K562 (cell line): ENCODE data around the gene MEF2D. TPM values are rescaled to one million over a fixed set of nuclear protein-coding genes. Genes with fewer than 3 reads are reported as not detected.

ENCODE experiments used
- BRD4 ChIP-seq: fragments of 200-600 bp; sonication (generic); IDR thresholded peaks from 2 replicates; pipeline ENCODE4 v1.6.1; 2017; ENCODE audit warnings: inconsistent platforms
- DIDO1 ChIP-seq: fragments of 450-650 bp; IDR thresholded peaks from 2 replicates; pipeline ENCODE4 v1.6.1; 2016; ENCODE audit warnings: low read depth, missing biosample characterization, missing genetic modification characterization
- FOXJ3 ChIP-seq: sonication (generic); formaldehyde crosslinking; IDR thresholded peaks from 2 replicates; pipeline ENCODE4 v1.4.0; 2020; ENCODE audit warnings: mild to moderate bottlenecking, missing genetic modification reagents
- MTA2 ChIP-seq: fragments of 450-650 bp; IDR thresholded peaks from 2 replicates; pipeline ENCODE4 v1.6.1; 2016; ENCODE audit warnings: low read depth
- NCOA1 ChIP-seq: fragments of 450-650 bp; IDR thresholded peaks from 2 replicates; pipeline ENCODE4 v1.6.1; 2016; ENCODE audit warnings: low read depth
- SMC3 ChIP-seq: conservative IDR thresholded peaks from 2 replicates; pipeline ENCODE4 v1.6.1; 2011; ENCODE audit warnings: low read depth, low read length, improper control_type of control experiment; ENCODE audit not compliant: insufficient read depth
- YBX1 ChIP-seq: fragments of 450-650 bp; IDR thresholded peaks from 2 replicates; pipeline ENCODE4 v1.7.1; 2016; ENCODE audit warnings: mild to moderate bottlenecking
- polyA plus RNA-seq, 8 experiments: library from polyadenylated mRNA; depleted of rRNA in 4 of 8; stranded (reverse) in 5 of 8; unstranded in 3 of 8; fragments of >200 nt; fragmentation: Nextera tagmentation in 2 of 8; fragmentation: Illumina TruSeq in 1 of 8; extraction: Ambion mirVana in 2 of 8; extraction: Trizol in 1 of 8; gene quantifications; 2 replicates each; pipeline versions ENCODE4 v1.2.1 to v1.2.3, GENCODE V29; 2011 to 2014; ENCODE audit warnings: inconsistent platforms in 1 of 8, missing spikeins in 1 of 8
- total RNA-seq, 7 experiments: library from RNA; depleted of rRNA in 6 of 7; stranded (reverse); fragments of >200 nt in 6 of 7; fragmentation: Illumina TruSeq in 2 of 7; extraction: Trizol in 2 of 7; gene quantifications; 2 replicates each; pipeline versions ENCODE4 v1.2.1 to v1.2.3, GENCODE V29; 2011 to 2021; ENCODE audit warnings: low replicate concordance in 1 of 7
- TF ChIP-seq, protein P1 (sequence below): fragments of 450-650 bp; IDR thresholded peaks from 2 replicates; pipeline ENCODE4 v1.6.1; 2018; ENCODE audit warnings: mild to moderate bottlenecking, low read depth; ENCODE audit not compliant: partially characterized antibody
- TF ChIP-seq, protein P2 (sequence below): fragments of 150-350 bp; conservative IDR thresholded peaks from 2 replicates; pipeline ENCODE4 v1.6.1; 2014; ENCODE audit warnings: low read length

MEF2D gene
- total and polyA plus RNA-seq, 9 of the 15 experiments (the other 6 are each of a cell fraction or from before 2014, with no cell fraction given), result 0.10 to 19.5 (median 2.6) TPM

DNA sequence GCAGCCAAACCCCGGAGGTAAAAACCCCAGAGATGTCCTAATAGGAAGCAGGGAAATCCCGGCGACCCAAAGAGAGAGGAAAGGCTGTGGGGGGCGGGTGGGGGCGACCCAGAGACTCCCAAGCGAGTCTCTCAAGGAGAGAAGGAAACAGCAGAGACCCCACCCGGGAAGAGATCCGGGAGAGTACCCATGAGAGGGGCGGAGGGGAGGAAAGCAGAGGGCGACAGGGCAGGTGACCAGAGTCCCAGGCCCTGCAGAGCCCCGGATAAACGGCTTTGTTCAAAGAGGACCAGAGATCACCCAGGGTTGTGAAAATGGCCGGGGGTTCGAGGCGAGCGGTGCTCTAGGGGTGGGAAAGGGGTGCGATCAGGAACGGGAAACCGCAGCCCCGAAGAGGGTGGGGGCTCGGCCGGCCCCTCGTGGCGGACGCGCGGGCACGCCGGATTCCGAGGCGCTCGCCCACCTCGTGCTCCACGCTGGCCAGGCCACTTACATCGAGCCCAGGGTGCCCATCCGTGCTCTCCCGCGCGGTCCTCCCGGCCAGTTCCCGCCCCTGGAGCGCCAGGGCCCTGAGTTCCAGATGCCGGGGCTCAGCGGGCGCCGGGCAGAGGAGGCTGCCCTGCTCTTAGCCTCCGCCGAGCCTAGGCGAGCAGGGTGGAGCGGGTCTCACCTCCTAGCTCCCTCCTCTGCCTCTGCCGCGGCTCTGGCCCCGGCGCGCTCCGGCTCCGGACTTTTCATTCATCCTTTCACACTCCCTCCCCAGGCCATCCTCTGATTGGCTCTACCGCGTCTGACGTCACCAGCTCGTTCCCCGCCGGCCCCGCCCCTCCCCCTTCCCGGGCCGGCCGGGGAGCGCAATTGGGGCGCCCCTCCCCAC, 79.3 kb downstream of the MEF2D start (continued):
- TF ChIP-seq SMC3 (no peak), YBX1 (no peak), MTA2 (no peak), BRD4 (no peak), NCOA1 (no peak), DIDO1 (tag) (no peak), FOXJ3 (CRISPR knock-in tag) (no peak)
- TF ChIP-seq, protein P1, sequence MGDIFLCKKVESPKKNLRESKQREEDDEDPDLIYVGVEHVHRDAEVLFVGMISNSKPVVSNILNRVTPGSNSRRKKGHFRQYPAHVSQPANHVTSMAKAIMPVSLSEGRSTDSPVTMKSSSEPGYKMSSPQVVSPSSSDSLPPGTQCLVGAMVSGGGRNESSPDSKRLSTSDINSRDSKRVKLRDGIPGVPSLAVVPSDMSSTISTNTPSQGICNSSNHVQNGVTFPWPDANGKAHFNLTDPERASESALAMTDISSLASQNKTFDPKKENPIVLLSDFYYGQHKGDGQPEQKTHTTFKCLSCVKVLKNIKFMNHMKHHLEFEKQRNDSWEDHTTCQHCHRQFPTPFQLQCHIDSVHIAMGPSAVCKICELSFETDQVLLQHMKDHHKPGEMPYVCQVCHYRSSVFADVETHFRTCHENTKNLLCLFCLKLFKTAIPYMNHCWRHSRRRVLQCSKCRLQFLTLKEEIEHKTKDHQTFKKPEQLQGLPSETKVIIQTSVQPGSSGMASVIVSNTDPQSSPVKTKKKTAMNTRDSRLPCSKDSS, result no peak
- TF ChIP-seq, protein P2, sequence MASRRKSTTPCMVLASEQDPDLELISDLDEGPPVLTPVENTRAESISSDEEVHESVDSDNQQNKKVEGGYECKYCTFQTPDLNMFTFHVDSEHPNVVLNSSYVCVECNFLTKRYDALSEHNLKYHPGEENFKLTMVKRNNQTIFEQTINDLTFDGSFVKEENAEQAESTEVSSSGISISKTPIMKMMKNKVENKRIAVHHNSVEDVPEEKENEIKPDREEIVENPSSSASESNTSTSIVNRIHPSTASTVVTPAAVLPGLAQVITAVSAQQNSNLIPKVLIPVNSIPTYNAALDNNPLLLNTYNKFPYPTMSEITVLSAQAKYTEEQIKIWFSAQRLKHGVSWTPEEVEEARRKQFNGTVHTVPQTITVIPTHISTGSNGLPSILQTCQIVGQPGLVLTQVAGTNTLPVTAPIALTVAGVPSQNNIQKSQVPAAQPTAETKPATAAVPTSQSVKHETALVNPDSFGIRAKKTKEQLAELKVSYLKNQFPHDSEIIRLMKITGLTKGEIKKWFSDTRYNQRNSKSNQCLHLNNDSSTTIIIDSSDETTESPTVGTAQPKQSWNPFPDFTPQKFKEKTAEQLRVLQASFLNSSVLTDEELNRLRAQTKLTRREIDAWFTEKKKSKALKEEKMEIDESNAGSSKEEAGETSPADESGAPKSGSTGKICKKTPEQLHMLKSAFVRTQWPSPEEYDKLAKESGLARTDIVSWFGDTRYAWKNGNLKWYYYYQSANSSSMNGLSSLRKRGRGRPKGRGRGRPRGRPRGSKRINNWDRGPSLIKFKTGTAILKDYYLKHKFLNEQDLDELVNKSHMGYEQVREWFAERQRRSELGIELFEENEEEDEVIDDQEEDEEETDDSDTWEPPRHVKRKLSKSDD, result no peak
